WTC11 (cell line): Measurements from ENCODE around the gene GPR148. TPM values are rescaled to one million over a fixed set of nuclear protein-coding genes. Genes with fewer than 3 reads are reported as not detected.

ENCODE experiments used
- ATAC-seq: fragments of 200-7000 bp; cut with Tn5 transposase; 2 replicates; pipeline ENCODE4 v1.10.0; 2021; ENCODE audit warnings: mild to moderate bottlenecking, moderate library complexity
- CTCF ChIA-PET: fragments of 300-600 bp; sonication (Branson Sonifier 250); formaldehyde crosslinking; loops from one replicate; lab custom pipeline; 2021; ENCODE audit warnings: antibody characterized with exemption; lab: Charles Lee
- POLR2A ChIA-PET: fragments of 350-600 bp; sonication (Branson Sonifier 250); formaldehyde crosslinking; loops from one replicate; lab custom pipeline; 2021; ENCODE audit warnings: antibody characterized with exemption; lab: Charles Lee
- DNase-seq: peaks from one replicate; pipeline ENCODE4 v3.0.0; 2021; ENCODE audit warnings: low spot score
- H3K27ac Mint-ChIP-seq: 2 replicates; pipeline ENCODE4 v1.8.0; 2021; ENCODE audit warnings: mixed read lengths
- H3K27me3 Mint-ChIP-seq: 2 replicates; pipeline ENCODE4 v1.8.0; 2021; ENCODE audit warnings: low read depth, mild to moderate bottlenecking, moderate library complexity, mixed read lengths
- H3K36me3 Mint-ChIP-seq: 2 replicates; pipeline ENCODE4 v1.8.0; 2021; ENCODE audit warnings: mixed read lengths
- H3K4me1 Mint-ChIP-seq: 2 replicates; pipeline ENCODE4 v1.8.0; 2022; ENCODE audit warnings: mixed read lengths
- H3K4me3 Mint-ChIP-seq: 2 replicates; pipeline ENCODE4 v1.8.0; 2021; ENCODE audit warnings: mild to moderate bottlenecking, moderate library complexity, mixed read lengths
- H3K9me3 Mint-ChIP-seq: 2 replicates; pipeline ENCODE4 v1.8.0; 2021; ENCODE audit warnings: mixed read lengths
- ATF3 ChIP-seq: sonication (generic); formaldehyde crosslinking; conservative IDR thresholded peaks from 2 replicates; pipeline ENCODE4 v1.8.1; 2022; ENCODE audit warnings: mild to moderate bottlenecking, missing genetic modification reagents
- ATF6 ChIP-seq: sonication (generic); formaldehyde crosslinking; IDR thresholded peaks from 2 replicates; pipeline ENCODE4 v1.8.1; 2023; ENCODE audit warnings: mild to moderate bottlenecking, missing genetic modification reagents
- CREM ChIP-seq: sonication (generic); formaldehyde crosslinking; IDR thresholded peaks from 2 replicates; pipeline ENCODE4 v1.8.1; 2022; ENCODE audit warnings: mild to moderate bottlenecking, missing genetic modification reagents, moderate library complexity
- E2F4 ChIP-seq: sonication (generic); formaldehyde crosslinking; IDR thresholded peaks from 2 replicates; pipeline ENCODE4 v1.8.1; 2022; ENCODE audit warnings: low read depth, mild to moderate bottlenecking, moderate library complexity, missing genetic modification reagents, borderline replicate concordance
- KAT7 ChIP-seq: sonication (generic); formaldehyde crosslinking; IDR thresholded peaks from 2 replicates; pipeline ENCODE4 v1.8.1; 2023; ENCODE audit warnings: missing genetic modification reagents, mild to moderate bottlenecking, borderline replicate concordance
- NFE2L1 ChIP-seq: sonication (generic); formaldehyde crosslinking; IDR thresholded peaks from 2 replicates; pipeline ENCODE4 v1.8.1; 2023; ENCODE audit warnings: missing genetic modification reagents
- PRDM15 ChIP-seq: sonication (generic); formaldehyde crosslinking; IDR thresholded peaks from 2 replicates; pipeline ENCODE4 v1.8.0; 2022; ENCODE audit warnings: missing genetic modification reagents
- PREB ChIP-seq: sonication (generic); formaldehyde crosslinking; IDR thresholded peaks from 2 replicates; pipeline ENCODE4 v1.8.1; 2022; ENCODE audit warnings: mild to moderate bottlenecking, missing genetic modification reagents, moderate library complexity, borderline replicate concordance
- SP1 ChIP-seq: sonication (generic); formaldehyde crosslinking; conservative IDR thresholded peaks from 2 replicates; pipeline ENCODE4 v1.8.1; 2022; ENCODE audit warnings: missing genetic modification reagents
- ZNF423 ChIP-seq: fragments of 250-450 bp; sonication (Bioruptor Pico); IDR thresholded peaks from 2 replicates; pipeline ENCODE4 v2.1.2; 2022; ENCODE audit warnings: mild to moderate bottlenecking, moderate library complexity
- ZNF671 ChIP-seq: fragments of 250-450 bp; sonication (Bioruptor Pico); IDR thresholded peaks from 2 replicates; pipeline ENCODE4 v1.8.0; 2021; ENCODE audit warnings: mild to moderate bottlenecking
- total RNA-seq: library from RNA; stranded (reverse); gene quantifications from 3 replicates; pipeline ENCODE4 v1.2.3, GENCODE V29; 2021
- TF ChIP-seq, protein P1 (sequence below): sonication (generic); formaldehyde crosslinking; IDR thresholded peaks from 2 replicates; pipeline ENCODE4 v1.8.1; 2023; ENCODE audit warnings: mild to moderate bottlenecking, missing genetic modification reagents, moderate library complexity
- TF ChIP-seq, protein P2 (sequence below): sonication (generic); formaldehyde crosslinking; IDR thresholded peaks from 2 replicates; pipeline ENCODE4 v1.8.0; 2022; ENCODE audit warnings: mild to moderate bottlenecking, missing genetic modification reagents

Gene GPR148
- total RNA-seq, 1 experiment from 2014 or later = not detected

DNA sequence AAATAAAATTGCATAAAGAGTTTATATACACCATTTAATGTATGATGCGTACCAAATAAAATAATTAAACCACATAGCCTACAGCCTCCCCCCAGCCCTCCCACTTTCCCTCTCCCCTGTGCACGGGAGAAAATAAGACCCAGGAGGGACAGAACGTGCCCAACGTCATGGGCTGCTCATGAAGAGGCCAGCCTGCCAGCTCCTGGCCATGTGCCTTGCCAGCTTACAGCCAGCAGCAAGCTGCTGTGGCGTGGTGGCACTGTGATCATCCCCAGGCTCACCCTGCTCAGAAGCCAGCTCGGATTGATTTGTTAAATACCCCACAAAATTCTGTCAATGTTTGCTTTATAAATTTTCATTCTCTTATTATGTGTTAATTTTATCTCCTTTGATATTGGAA, 7.6 kb downstream of the GPR148 start (continued):
- TF ChIP-seq PREB (CRISPR knock-in tag) (no peak), KAT7 (CRISPR knock-in tag) (no peak)

DNA sequence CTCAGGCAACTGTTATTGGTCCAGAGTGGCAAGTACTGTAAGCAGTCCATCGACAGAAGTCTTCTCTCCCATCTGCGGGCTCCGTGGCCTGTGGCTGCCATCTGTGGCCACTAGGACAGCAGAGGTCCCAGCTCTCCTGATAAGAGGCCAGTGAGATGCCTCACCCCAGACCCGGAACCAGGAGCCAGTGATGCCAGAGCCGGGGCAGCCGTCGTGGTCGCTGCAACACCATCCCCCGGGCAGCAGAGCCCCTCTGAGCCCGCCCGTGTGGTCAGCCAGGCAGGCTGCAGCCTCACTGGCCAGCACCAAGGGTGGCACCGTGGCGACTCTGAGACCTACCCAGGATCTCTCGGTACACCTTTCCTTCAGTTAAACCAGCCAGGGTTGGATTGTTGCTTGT, 8.7 kb downstream of the GPR148 start:
- H3K4me1 Mint-ChIP-seq = peaks cover 5% of the 10 kb centered on the region; the same call in 1 of the 2 replicates
- TF ChIP-seq, protein P1, sequence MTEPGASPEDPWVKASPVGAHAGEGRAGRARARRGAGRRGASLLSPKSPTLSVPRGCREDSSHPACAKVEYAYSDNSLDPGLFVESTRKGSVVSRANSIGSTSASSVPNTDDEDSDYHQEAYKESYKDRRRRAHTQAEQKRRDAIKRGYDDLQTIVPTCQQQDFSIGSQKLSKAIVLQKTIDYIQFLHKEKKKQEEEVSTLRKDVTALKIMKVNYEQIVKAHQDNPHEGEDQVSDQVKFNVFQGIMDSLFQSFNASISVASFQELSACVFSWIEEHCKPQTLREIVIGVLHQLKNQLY (CRISPR knock-in tag) = no peak
- TF ChIP-seq ZNF671 (no peak), SP1 (no peak), ATF6 (CRISPR knock-in tag) (no peak), ZNF423 (CRISPR knock-in tag) (no peak)
- no peak overlapping the region for H3K4me3 Mint-ChIP-seq
- H3K27ac Mint-ChIP-seq = no peak overlapping the region
- POLR2A ChIA-PET = no interaction called here
- peaks cover 4% of the 10 kb centered on the region; the same call in 1 of the 2 replicates for H3K27me3 Mint-ChIP-seq
- no peak for ATAC-seq
- no peaks in the 10 kb centered on the region for H3K36me3 Mint-ChIP-seq
- H3K9me3 Mint-ChIP-seq = peaks cover 9% of the 10 kb centered on the region
- DNase-seq = no peak
- CTCF ChIA-PET = interaction anchor here (0.9 kb wide), 1 partner anchor 9 kb away, joined by 4 read pairs; the partner anchor contains the start of gene GPR148

GRCh38 chr2:130740671-130741070, 11.8 kb downstream of the GPR148 start:
- ATAC-seq = no peak
- TF ChIP-seq PRDM15 (CRISPR knock-in tag) = no peak
- TF ChIP-seq, protein P2, sequence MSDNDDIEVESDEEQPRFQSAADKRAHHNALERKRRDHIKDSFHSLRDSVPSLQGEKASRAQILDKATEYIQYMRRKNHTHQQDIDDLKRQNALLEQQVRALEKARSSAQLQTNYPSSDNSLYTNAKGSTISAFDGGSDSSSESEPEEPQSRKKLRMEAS (CRISPR knock-in tag) = no peak
- TF ChIP-seq, protein P1 (CRISPR knock-in tag) = no peak
- ChIA-PET POLR2A (no interaction called here), CTCF (no interaction called here)
- Mint-ChIP-seq H3K36me3 (no peaks in the 10 kb centered on the region), H3K4me1 (peaks cover 11% of the 10 kb centered on the region), H3K9me3 (no peaks in the 10 kb centered on the region), H3K27ac (no peak overlapping the region), H3K27me3 (0 out of 2 replicates have a peak, but pooled peaks cover 4% of the 10 kb centered on the region), H3K4me3 (no peak overlapping the region)
- no peak for DNase-seq

DNA sequence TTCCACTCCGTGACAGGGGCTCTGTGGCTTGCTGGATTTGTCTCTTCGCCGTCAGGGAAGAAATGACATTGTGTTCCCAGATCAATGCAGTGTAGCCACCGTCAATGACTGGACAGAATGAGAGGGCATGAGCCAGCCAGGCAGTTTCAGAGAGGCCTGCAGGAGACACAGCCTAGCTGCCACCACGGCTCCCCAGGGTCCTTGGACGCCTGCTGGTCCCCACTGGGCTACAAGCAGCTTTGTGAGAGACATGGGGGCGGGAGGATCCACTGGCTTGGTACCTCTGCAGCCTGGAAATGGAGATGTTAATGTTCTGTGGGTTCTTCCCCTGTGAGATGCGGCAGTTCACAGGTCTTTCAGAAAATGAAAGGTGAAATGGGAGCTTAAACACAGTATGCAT, 14.4 kb downstream of the GPR148 start:
- Mint-ChIP-seq H3K4me1 (peaks cover 11% of the 10 kb centered on the region), H3K9me3 (no peaks in the 10 kb centered on the region), H3K36me3 (no peaks in the 10 kb centered on the region), H3K27me3 (no peaks in the 10 kb centered on the region), H3K27ac (no peak overlapping the region), H3K4me3 (no peak overlapping the region)
- DNase-seq = no peak
- TF ChIP-seq ATF3 (no peak), E2F4 (CRISPR knock-in tag) (no peak), CREM (no peak), ZNF423 (CRISPR knock-in tag) (no peak), NFE2L1 (CRISPR knock-in tag) (no peak)
- no peak for ATAC-seq
- ChIA-PET CTCF (interaction anchor here (1.1 kb wide), 1 partner anchor 54 kb away, joined by 4 read pairs; no protein-coding TSS in a partner anchor), POLR2A (no interaction called here)
